Vagina (tissue), 2 donors: ENCODE results near the gene ETFBKMT.

ENCODE experiments used
- POLR2AphosphoS5 ChIP-seq, 2 donors: sonication (generic); formaldehyde crosslinking; IDR thresholded peaks; one replicate each; pipeline ENCODE4 v1.9.0; 2017; ENCODE audit warnings: antibody characterized with exemption in 2 of 2, mild to moderate bottlenecking in 2 of 2, low read depth in 1 of 2; ENCODE audit not compliant: insufficient read depth in 1 of 2
- TF ChIP-seq, protein P1 (sequence below), 3 experiments: fragments of 450-650 bp in 2 of 3; fragments of 200-600 bp in 1 of 3; sonication (generic) in 1 of 3; IDR thresholded peaks; one replicate each; pipeline ENCODE4 v1.5.1; 2017 to 2019; ENCODE audit warnings: antibody characterized with exemption in 3 of 3, mild to moderate bottlenecking in 2 of 3, moderate library complexity in 2 of 3

DNA sequence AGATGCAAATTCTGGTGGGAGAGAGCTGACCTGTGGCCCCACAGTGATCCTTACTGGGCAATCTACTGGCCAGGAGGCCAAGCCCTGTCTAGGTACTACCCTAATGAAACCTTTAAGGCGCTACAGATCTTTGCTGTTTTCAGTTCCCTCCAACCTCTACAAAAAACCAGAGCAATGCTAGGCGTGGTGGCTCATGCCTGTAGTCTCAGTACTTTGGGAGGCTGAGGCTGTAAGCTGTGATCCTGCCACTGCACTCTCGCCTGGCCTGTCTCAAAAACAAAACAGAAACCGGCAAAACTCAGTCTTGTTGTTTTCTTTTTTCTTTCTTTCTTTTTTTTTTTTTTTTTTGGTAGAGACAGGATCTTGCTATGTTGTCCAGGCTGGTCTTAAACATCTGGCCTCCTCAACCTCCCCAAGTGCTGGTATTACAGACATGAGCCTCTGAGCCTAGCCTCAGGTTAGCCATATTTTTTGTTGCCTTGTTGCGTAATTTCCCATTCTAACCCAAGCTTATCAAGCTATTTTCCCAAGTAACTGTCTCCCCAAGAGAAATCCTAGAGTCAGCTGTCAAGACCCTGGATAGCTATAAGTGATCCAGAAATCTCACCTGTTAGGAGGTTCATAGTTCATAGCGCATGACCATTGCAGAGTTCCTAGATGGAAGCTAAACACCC is 2.8 kb downstream of the ETFBKMT start:
- TF ChIP-seq, protein P1, sequence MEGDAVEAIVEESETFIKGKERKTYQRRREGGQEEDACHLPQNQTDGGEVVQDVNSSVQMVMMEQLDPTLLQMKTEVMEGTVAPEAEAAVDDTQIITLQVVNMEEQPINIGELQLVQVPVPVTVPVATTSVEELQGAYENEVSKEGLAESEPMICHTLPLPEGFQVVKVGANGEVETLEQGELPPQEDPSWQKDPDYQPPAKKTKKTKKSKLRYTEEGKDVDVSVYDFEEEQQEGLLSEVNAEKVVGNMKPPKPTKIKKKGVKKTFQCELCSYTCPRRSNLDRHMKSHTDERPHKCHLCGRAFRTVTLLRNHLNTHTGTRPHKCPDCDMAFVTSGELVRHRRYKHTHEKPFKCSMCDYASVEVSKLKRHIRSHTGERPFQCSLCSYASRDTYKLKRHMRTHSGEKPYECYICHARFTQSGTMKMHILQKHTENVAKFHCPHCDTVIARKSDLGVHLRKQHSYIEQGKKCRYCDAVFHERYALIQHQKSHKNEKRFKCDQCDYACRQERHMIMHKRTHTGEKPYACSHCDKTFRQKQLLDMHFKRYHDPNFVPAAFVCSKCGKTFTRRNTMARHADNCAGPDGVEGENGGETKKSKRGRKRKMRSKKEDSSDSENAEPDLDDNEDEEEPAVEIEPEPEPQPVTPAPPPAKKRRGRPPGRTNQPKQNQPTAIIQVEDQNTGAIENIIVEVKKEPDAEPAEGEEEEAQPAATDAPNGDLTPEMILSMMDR (IDR thresholded peaks at IDR 0.05), result no peak
- TF ChIP-seq POLR2AphosphoS5 (IDR thresholded peaks at IDR 0.05; ENCODE audit: insufficient read depth in 1 of 2, low read depth in 1 of 2), result no peak
